GM21528 (cell line): ENCODE results near the gene KBTBD13.

Experiments
- ATAC-seq: cut with Tn5 transposase; IDR thresholded peaks from one replicate; pipeline ENCODE4 v1.9.1; 2021; ENCODE audit warnings: mild to moderate bottlenecking, moderate library complexity; ENCODE audit not compliant: unreplicated experiment, low FRiP score

The KBTBD13 gene

DNA sequence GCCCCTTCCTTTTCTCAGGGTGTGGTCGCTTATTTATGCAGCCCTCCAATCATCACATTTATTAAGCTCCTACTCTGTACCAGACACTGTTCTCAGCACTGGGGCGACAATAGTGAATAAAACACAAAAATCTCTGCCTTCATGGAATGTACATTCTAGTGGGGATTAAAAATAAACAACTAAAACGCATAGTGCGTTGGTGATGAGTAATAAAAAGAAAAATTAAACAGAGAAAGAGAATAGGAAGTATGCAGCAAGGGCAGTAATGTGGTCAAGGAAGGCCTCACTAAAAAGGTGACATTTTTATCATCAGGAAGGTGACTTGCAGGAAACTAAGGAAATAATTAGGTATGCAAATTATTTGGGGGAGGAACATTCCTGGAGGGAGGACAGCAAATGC is 26.3 kb upstream of the KBTBD13 start:
- ATAC-seq: no peak

DNA sequence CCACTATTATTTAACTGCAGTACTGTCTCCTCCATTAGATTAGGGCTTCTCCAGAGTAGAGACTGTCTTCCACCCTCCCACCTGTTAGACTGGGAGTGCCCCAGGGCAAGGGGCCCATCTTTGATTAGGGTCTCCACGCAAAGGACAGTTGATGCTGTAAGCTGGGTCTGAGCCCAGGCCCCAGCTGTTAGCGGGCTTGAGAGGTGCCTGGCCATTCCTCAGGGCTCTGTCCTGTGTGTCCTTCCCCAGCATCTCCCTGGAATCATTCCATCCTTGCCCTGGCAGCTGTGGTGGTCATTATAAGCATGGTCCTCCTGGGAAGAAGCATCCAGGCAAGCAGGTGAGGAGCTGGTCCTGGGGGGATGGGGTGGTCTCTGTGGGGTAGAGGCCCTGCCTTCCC is 25.3 kb upstream of the KBTBD13 start:
- no peak for ATAC-seq

DNA sequence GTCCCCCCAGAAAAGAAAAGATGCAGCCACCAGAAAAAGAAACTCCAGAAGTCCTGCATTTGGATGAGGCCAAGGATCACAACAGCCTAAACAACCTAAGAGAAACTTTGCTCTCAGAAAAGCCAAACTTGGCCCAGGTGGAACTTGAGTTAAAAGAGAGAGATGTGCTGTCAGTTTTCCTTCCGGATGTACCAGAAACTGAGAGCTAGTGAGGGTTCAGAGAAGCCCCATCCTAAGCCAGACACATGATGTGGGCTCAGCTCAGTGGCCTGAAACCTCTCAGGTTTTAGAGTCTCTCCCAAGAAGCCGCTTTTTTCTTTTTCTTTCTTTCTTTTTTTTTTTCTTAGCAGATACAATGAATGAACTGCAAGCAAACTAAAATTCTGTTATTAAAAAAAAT is 23.6 kb upstream of the KBTBD13 start:
- ATAC-seq: no peak

DNA sequence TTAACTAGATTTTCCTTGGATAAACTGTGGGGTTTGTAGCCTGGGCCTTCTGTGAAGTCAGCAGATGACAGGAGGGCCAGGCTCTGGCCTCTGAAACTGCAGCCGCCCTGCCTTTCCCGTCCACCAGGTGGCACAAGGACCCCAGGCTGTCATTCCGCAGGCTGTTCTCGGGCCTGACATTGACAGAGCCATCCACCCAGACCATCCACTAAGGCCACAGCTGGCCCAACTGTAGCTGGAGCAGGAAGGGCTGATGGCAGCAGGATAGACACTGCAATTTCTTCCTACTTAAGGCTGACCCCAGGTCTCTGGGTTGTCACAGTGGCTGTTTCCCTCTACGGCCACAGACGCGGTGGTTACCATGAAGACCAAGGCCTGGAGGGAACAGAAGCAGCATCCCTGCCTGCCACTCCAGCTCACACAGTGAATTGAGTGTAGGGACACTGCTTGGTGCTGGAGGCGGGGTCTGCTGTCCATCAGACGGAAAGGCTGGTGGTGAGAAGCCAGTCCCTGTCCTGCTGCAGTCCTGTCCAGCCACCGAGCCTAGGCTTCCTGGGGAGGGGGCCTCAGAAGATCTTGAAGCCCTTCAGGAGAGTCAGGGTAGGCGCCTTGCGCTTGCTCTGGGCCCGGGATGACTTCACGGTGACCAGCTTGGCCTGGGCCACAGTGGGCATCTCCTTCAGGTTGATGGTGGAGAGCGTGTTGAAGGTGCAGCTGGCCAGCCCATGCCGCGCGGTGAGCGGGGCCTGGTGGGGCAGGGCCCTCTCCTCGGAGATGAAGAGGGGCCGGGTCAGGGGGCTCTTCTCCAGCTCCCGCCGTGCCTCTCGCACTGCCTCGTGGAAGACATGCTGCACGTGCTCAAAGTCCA is 22.0 kb upstream of the KBTBD13 start:
- no peak for ATAC-seq

DNA sequence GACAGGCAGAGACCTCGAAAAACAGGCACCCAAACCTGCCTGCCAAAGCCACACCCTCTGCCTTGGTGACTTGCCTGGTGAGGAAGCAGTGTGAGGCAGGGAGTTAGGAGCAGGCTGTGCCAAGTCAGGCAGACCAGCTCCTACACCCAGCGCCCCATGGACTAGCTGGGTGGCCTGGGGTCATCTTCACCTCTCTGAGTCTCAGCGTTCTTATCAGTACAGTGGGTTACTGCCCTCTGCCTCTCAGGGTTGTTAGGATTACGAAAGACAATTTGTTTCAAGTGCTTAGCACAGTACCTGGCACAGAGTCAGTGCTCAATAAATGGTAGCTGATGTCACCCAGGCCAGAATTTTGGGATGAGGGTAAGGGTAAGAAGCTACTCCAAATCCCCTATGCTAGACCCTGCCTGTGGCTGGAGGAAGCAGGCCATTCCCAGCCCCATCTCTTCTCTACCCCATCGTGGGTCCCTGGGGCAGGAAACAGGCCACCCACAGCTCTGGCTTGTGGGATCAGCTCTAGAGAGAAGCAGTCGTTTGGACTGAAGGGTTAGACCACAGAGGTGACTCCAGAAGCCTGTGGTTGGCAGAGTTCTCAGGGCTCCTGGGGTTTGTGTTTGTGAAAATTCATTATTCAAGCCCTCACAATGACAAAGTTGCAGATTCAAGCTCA is 21.2 kb upstream of the KBTBD13 start:
- ATAC-seq: no peak

DNA sequence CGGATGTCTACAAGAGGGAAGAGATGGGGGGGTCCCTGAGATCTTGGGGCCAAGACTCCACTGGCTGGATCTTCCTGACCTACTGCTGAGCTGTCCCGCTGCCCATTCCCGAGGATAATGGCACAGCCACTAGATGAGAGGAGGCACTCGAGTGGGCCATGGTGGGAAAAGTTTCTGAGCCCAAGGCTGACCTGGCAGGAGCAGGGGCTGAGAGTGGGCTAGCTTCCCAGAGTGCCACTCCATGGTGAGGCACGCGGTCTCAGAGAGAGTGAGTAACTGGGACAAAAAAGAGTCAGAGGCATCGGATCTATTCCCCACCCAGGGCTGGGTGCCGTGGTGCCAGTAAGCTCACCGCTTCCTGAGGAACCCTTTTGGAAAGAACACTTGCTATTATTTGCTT is 20.4 kb upstream of the KBTBD13 start:
- no peak for ATAC-seq

DNA sequence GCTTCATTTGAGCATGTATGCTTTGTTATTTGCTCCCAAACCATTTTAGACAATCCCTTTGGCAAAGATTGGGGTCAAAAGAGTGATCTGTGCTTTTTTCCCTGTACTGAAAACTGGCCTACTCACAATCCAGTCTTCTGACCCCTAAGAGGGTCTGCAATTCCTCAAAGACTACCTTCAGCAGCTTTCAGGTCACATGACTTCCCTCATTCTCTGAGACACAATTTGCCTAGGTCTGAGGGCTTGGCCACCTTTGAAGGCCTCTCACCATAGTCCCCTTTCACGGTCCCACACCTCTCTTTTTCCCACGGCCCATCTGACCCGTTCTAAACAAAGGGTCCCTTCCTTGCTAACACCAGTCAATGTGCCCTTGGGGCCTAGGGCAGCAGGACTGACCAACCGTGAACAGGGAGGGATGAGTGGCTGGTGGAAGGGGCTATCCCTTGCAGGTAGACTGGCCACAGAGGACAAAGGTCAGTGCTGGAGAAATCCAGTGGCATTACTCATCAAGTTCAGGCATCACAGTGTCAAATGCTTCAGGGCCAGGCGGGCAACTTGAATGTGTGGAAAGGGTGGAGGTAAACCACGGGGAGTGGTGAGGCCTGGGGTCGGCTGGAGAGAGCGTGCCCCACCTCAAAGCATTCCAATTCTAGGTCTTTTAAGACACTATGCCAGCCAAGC is 19.5 kb upstream of the KBTBD13 start:
- ATAC-seq: no peak

DNA sequence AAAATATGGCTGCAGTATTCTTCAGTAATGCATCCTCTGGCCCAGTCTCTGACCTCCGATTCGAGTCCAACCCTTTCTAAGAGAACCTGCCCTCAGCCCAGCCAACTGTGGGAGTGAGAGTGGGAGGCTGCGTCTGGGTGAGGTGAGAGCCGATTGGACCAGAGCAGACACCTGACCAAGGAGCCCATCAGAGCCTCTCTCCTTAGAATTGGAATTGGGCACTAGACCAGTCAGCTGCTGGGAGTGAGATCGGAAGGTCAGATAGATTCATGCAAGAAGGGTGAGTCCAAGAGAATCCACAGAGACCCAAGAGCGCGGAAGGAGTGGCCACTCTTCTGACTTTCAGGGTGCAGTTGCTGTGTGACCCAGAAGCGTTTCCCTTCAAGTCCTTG is 19.0 kb upstream of the KBTBD13 start:
- ATAC-seq: no peak

DNA sequence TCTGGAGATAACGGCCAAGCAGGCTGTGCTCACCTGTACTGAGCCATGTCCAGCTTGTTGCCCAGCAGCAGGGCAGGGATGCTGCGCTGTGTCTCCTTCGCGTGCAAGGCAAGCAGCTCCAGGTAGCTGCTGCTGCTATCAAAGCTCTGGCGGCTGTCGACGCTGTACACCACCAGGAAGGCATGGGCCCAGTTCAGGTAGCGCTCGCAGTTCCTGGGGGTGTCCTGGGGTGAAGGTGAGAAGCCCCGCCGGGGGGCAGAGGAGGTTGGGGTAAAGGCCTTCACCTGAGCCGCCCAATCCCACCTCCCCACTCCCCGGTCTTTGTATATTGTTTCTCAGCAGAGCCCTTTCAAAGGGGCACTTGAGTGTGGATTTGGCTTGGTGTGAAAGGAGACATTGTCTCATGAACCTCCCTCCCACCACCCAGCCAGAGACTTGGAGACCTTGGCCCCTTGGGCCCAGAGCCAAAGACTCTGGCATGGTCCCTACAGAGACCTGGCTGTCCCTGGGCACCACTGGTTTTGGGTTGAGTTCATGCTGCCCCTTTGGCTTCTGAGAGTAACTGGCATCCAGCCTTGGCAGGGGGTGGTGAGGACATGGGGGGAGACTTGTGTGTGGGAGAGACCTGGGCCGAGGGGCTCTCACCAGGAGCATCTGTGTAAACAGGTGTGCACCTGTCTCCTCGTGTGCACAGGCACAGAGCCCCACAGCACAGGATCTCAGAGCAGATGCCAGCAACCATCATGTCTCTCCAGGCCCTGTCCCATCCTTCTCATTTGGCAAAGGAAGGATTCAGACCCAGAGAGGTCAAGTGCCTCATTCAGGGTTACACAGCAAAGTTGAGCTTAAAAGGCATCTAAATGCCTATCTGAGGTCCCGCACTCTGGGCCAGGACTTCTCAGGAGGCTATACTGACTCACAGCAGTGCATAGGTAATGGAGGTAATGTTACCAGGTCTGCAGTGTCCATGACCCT is 17.9 kb upstream of the KBTBD13 start:
- no peak for ATAC-seq

DNA sequence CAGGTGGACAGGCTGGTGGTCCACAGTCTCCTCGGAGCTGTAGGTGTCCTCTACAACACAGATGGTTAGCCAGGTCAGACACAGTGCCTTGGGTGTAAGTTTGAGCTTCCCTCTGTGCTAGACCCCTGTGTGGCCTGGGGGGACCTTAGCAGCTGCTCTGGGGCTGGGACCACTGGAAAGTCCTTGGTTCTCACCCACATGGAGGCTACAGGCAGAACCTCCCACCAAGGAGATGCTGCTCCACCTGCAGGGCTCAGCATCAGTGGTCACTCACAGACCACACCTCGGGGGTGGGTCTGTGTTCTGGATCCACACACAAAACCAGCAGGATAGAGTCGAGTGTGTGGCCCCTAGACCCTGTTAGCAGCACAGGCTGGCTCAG is 17.2 kb upstream of the KBTBD13 start:
- no peak for ATAC-seq

DNA sequence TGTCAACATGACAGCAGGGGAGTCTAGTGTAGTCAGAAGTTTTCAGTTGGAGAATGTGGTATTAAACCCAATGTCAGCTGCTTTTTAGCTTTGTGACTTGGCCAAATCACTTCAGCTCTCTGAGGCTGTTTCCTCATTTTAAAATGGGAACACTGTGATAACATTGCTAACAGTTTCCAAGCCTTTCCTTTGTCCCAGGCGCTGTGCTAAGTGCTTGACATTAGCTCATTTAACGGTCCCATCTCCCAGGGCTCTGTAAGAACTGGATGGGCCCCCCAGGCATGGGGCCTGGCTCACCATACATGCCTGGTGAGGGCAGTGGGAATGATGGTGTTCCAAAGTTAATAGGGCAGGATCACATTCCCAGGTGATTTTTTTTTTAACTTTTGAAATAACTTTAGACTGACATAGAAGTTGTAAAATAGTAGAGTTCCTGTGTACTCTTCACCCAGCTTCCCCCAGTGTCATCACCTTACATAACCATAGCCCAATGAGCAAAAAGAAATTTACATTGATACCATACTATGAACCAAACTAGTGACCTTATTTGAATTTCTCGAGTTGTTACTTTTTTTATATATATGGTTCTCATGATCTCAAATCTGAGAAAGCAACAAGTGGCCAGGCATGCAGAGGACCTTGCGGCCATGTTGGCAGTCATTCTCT is 16.5 kb upstream of the KBTBD13 start:
- ATAC-seq: no peak

DNA sequence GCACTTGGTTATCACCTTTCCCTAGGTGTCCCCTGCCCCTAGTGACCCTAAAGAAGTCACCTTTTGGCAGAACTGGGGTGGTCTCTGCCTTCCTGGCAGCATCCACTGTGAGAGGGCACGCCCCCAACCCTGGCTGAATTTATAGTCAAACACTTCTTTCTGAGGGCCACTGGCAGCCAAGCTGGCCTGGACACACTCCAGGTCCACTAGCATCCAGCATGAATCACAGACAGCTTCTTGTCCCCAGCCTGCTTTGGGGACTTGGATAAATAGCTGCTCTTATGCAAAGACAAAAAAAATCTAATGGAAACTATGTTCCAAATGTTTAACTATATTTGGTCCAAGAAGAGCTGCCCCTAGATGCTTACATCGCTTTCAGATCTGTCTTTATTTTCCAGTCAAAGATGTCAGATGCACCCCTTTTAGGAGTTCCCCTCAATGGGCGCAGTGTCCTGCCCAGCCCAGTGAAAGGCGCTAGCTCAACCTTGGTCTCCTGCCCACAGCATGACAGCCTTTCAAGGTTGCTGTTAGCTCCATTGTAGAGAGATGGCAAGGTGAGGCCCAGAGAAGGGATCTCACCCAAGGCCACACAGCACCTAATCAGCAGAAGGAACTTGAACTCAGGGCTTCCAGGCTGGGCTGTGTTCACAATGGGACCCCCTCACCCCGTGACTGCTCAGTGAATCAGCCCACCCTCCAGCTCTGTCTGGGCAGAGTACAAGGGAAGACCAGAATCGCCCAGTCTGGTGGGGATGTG is 15.7 kb upstream of the KBTBD13 start:
- no peak for ATAC-seq

DNA sequence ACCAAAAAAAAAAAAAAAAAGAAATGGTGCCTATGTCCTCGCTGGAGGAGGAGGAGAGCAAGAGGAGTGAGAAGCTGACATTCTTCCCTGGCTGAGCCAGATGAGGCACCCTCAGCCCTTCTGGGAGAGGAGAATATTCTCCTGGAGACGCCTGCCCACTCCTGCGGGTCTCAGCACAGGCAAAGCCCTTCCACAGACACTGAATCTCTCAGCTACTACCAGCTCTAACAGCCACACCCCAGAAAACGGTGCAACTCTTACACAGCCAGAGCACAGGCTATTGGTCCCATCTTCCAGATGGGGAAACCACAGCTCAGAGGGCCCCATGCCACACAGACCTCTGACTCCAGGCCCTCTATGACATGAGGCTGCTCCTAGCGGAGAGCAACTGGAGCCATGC is 14.5 kb upstream of the KBTBD13 start:
- ATAC-seq: no peak

DNA sequence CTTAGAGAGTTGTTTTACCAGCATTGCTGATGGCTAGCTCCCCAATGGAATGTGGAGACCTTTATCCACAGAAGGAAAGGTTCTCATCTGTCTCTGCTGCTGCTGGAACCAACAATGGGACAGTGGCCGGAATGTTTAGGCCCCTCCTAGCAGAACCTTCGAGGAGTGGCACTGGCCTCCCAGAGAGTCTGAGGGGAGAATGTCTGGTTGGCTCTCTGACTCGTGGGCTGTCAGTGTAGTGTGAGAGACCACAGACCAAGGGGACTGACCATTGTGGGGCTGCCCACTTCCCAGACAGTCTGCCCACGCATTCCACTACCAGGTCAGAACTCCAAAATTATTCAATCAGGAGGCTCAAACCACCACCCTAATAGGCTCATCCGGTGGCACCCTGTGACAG is 13.8 kb upstream of the KBTBD13 start:
- ATAC-seq: no peak

DNA sequence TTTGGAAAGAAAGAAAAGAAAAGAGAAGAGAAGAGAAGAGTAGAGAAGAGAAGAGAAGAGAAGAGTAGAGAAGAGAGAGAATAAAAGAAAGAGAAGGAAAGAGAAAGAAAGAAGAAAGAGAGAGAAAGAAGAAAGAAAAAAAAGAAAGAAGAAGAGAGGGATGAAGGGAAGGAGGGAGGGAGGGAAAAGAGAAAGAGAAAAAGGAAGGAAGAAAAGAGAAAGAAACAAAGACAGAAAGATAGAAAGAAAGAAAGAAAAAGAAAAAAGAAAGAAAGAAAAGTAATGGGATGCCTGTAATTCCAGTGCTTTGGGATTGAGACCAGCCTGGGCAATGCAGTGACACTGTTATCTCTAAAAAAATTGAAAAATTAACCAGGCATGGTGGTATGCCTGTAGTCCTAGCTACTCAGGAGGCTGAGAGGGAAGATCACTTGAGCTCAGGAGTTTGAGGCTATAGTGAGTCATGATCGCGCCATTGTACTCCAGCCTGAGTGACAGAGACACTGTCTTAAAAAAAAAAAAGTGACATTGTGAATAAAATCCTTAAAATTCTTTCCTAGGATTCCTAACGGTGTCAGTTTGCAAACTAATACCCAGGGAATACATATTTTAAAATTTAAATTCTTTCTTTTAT is 10.4 kb upstream of the KBTBD13 start:
- no peak for ATAC-seq

DNA sequence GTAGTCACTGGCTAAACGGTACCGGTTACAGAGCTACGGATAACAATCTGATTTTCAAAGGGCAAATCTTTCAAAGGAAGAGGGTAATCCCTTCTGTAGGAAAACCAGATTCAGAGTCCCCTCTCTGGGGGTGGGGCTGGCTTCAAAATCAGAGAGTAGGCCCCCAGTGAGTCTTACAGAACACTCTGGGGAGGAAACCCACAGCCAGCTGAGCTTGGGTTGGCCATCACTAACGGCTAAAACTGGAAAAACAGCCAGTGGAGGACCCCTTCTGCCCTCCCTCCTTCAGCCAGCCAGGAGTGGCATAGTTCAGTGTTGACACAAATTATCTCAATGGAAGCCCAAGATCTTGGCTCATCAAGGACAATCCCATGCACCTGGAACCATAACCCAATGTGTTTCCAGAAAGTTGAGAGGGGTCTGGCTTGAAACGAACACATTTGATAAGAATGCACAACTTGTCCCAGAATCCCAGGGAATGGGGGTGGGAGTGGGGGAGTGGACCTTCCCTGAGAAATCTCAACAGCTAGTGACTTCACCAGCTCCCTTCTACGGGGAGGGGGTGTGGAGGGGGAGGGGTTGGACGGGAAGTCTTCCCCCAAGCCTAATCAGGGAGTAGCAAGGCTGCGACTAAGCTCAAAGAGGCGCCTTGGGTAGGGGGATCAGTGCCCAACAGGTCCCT is 9.8 kb upstream of the KBTBD13 start:
- ATAC-seq: no peak

DNA sequence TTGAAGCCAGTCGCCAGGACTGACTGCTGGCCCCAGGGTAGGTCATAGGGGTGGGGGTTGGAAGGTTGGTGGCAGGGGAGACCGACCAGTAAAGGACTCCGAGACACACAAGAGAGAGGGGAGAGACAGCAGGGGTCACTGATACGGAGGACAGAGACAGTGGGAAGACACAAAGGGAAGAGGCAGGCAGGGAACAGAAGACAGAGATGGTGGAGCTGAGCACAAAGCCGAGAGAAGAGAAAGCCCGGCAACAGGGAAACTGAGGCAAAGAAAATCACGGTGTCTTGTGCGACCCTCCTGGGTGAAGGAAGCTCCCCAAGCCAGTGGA is 9.3 kb upstream of the KBTBD13 start:
- ATAC-seq: no peak

DNA sequence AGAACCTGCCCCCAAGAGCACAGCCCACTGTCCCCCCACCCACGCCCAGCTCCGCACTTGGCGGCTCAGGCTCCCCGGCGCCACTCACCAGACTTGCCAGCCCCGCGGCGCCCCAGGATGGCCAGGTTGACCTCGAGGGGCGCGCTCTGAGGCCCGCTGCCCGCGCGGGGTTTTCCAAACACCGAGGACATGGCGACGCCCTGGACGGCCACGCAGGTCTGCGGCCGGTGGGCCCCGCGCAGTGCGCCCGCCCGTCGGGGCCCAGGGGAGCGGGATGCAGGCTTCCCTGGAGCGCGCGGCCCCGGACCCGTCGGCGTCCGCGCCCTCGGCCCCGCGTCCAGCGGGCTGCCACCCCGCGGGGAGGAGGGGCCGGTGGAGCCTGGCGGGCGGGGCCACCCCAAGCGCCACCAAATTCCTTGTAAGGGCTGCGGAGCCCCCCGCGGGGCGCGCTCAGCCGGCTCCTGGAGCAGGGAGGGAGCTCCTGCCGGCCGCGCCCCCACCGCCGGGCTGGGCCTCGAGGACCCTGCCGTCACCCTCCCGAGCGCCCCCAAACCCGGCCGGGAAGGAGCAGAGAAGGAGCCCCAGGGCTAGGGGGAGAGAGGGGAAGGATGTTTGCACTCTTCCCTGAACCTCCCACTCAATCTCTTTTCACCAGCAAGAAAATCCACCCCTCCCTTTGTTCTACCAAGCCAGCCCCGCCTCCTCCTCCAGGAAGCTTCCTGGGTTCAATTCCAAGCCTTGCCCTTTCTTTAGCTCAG is 8.7 kb upstream of the KBTBD13 start, which contains the start of gene RASL12:
TSS of gene RASL12 (minus strand) at position 347 of the 758 bp plus-strand sequence. CDS start at position 191, 156 bp downstream.
- ATAC-seq: no peak
